Gastroesophageal sphincter (tissue), 3 donors: ENCODE results near the gene SLC36A1.
A peak's percentile ranks its signal among the peaks of the same experiment; 100 is the strongest.

Experiments
- EP300 ChIP-seq: sonication (generic); formaldehyde crosslinking; IDR thresholded peaks from one replicate; pipeline ENCODE4 v1.6.1; 2017; ENCODE audit warnings: antibody characterized with exemption, mild to moderate bottlenecking
- POLR2A ChIP-seq, 2 donors: fragments of 450-650 bp; IDR thresholded peaks; one replicate each; pipeline ENCODE4 v1.6.1; 2017; ENCODE audit warnings: antibody characterized with exemption in 2 of 2, mild to moderate bottlenecking in 2 of 2, moderate library complexity in 1 of 2
- POLR2AphosphoS5 ChIP-seq: sonication (generic); formaldehyde crosslinking; IDR thresholded peaks from one replicate; pipeline ENCODE4 v1.6.1; 2017; ENCODE audit warnings: antibody characterized with exemption
- TF ChIP-seq, protein P1 (sequence below), 4 experiments: fragments of 200-600 bp in 2 of 4; fragments of 450-650 bp in 2 of 4; sonication (generic) in 1 of 4; IDR thresholded peaks; one replicate each; pipeline ENCODE4 v1.5.1; 2017 to 2019; ENCODE audit warnings: antibody characterized with exemption in 4 of 4, mild to moderate bottlenecking in 2 of 4, moderate library complexity in 2 of 4

DNA sequence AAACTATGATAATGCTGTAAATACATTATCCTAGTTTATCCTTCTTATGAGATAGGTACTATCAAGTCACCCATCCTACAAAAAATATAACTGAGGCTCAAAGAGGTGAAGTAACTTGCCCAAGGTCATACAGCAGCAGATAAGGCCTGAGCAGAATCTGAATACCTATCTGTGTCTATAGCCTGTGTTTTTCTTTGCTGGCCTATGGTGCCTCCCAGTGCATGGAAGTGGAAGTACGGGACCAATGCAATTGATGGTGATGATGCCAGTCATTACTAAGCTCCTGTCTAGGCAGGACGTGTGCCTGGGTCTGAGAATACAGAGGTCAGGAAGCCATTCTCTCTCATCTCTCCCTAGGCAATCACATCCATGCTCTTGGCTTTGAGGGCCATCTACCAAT is 75.9 kb downstream of the SLC36A1 start:
- TF ChIP-seq, protein P1, sequence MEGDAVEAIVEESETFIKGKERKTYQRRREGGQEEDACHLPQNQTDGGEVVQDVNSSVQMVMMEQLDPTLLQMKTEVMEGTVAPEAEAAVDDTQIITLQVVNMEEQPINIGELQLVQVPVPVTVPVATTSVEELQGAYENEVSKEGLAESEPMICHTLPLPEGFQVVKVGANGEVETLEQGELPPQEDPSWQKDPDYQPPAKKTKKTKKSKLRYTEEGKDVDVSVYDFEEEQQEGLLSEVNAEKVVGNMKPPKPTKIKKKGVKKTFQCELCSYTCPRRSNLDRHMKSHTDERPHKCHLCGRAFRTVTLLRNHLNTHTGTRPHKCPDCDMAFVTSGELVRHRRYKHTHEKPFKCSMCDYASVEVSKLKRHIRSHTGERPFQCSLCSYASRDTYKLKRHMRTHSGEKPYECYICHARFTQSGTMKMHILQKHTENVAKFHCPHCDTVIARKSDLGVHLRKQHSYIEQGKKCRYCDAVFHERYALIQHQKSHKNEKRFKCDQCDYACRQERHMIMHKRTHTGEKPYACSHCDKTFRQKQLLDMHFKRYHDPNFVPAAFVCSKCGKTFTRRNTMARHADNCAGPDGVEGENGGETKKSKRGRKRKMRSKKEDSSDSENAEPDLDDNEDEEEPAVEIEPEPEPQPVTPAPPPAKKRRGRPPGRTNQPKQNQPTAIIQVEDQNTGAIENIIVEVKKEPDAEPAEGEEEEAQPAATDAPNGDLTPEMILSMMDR (IDR thresholded peaks at IDR 0.05) = peak in 1 of 4 experiments; percentile 33
- no peak for TF ChIP-seq POLR2A (IDR thresholded peaks at IDR 0.05)
- no peak for TF ChIP-seq EP300
- TF ChIP-seq POLR2AphosphoS5 = no peak
